ENCODE measurements around the gene ANKRD33B.
A peak's percentile ranks its signal among the peaks of the same experiment; 100 is the strongest.

The ANKRD33B gene

GRCh38 chr5:10700516-10700915, 136.6 kb downstream of the ANKRD33B start:
- no peaks in the 10 kb centered on the region; the same call in 1 of the 2 replicates for H3K36me3 ChIP-seq (replicated peaks)
- H3K4me3 ChIP-seq, result no peak overlapping the region
- no peaks in the 10 kb centered on the region for H3K4me1 ChIP-seq
- in situ Hi-C loops (cut with MboI; ENCODE audit: low sequenced_read_pairs), result no loop called here
- no peak for DNase-seq (ENCODE audit: low spot score in 2 of 2)
- H3K27me3 ChIP-seq (ENCODE audit: low read depth), result no peaks in the 10 kb centered on the region
- H3K9me3 ChIP-seq, result no peaks in the 10 kb centered on the region

GRCh38 chr5:10701567-10702039, 137.7 kb downstream of the ANKRD33B start:
- no peaks in the 10 kb centered on the region for H3K27me3 ChIP-seq (ENCODE audit: low read depth)
- DNase-seq (ENCODE audit: low spot score in 2 of 2), result peak; percentile 4 to 65
- no peak overlapping the region for H3K4me3 ChIP-seq
- in situ Hi-C loops (cut with MboI; ENCODE audit: low sequenced_read_pairs), result no loop called here
- no peaks in the 10 kb centered on the region for H3K4me1 ChIP-seq
- no peaks in the 10 kb centered on the region; the same call in 1 of the 2 replicates for H3K36me3 ChIP-seq (replicated peaks)
- no peaks in the 10 kb centered on the region for H3K9me3 ChIP-seq

- H3K36me3 ChIP-seq (replicated peaks), result no peaks in the 10 kb centered on the region; the same call in 1 of the 2 replicates
- in situ Hi-C loops (cut with MboI; ENCODE audit: low sequenced_read_pairs), result no loop called here
- no peak overlapping the region for H3K4me3 ChIP-seq
- H3K4me1 ChIP-seq, result no peaks in the 10 kb centered on the region
- no peaks in the 10 kb centered on the region for H3K27me3 ChIP-seq (ENCODE audit: low read depth)
- no peak for DNase-seq (ENCODE audit: low spot score in 2 of 2)
- no peaks in the 10 kb centered on the region for H3K9me3 ChIP-seq
Measured at GRCh38 chr5:10702040-10702629, 138.3 kb downstream of the ANKRD33B start.

DNA sequence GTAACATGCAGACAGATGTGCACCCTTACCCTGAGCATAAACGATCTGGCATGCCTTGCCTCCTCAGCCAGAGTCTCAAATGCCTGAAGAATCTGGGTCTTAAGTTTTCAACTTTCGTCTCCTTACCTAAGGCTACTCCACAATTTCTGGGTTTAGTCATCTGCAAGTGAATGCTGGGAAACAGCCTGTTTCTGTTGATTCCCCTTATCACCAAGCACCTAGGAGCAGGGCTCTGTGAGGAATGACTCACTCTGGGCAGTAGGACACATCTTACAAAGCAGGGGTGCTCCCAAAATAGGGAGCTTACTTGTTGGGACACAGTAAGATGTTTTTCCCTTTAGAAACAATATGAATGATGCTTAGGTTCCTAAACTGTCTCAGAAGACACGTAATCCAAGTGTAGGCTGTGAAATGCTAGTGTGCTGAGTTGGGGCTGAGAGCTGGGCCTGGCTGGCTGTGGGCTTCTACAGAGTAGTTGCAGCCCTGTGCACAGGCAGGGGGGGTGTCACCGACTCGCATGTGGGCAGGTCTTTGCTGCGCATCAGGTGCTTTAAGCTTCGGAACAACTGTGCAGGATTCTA, 139.1 kb downstream of the ANKRD33B start:
- Histone ChIP-seq H3K4me3 (no peak overlapping the region), H3K27me3 (ENCODE audit: low read depth) (no peaks in the 10 kb centered on the region), H3K36me3 (replicated peaks) (no peaks in the 10 kb centered on the region; the same call in 1 of the 2 replicates), H3K9me3 (no peaks in the 10 kb centered on the region), H3K4me1 (no peaks in the 10 kb centered on the region)
- in situ Hi-C loops (cut with MboI; ENCODE audit: low sequenced_read_pairs), result no loop called here
- DNase-seq (ENCODE audit: low spot score in 2 of 2), result no peak

DNA sequence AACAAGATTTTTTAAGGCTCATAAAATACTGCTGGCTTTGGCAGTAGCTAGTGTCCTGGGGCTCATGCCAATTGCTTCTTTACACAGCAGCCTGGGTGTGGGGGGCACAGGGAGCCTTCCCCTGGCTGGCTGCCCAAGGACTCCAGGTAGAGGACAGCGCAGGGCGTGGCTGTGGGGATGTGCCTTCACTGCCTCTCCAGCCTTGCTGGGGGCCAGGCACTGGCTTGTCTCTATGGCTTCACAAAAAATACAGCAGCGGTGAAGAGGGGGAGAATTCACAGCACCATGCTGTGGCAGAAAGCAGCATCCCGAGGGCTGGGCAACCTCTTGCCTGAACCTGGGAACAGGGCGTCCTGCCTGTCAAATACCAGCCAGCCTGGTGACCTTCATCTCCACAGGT, 139.8 kb downstream of the ANKRD33B start:
- Histone ChIP-seq H3K4me1 (no peaks in the 10 kb centered on the region), H3K36me3 (replicated peaks) (no peaks in the 10 kb centered on the region; the same call in 1 of the 2 replicates), H3K27me3 (ENCODE audit: low read depth) (no peaks in the 10 kb centered on the region), H3K4me3 (no peak overlapping the region), H3K9me3 (no peaks in the 10 kb centered on the region)
- in situ Hi-C loops (cut with MboI; ENCODE audit: low sequenced_read_pairs), result no loop called here
- DNase-seq (ENCODE audit: low spot score in 2 of 2), result no peak

GRCh38 chr5:10704949-10705621, 141.2 kb downstream of the ANKRD33B start:
- no peak overlapping the region for H3K4me3 ChIP-seq
- H3K4me1 ChIP-seq, result no peaks in the 10 kb centered on the region
- no peaks in the 10 kb centered on the region; the same call in 1 of the 2 replicates for H3K36me3 ChIP-seq (replicated peaks)
- no peaks in the 10 kb centered on the region for H3K27me3 ChIP-seq (ENCODE audit: low read depth)
- no peaks in the 10 kb centered on the region for H3K9me3 ChIP-seq
- DNase-seq (ENCODE audit: low spot score in 2 of 2), result no peak
- in situ Hi-C loops (cut with MboI; ENCODE audit: low sequenced_read_pairs), result no loop called here

DNA sequence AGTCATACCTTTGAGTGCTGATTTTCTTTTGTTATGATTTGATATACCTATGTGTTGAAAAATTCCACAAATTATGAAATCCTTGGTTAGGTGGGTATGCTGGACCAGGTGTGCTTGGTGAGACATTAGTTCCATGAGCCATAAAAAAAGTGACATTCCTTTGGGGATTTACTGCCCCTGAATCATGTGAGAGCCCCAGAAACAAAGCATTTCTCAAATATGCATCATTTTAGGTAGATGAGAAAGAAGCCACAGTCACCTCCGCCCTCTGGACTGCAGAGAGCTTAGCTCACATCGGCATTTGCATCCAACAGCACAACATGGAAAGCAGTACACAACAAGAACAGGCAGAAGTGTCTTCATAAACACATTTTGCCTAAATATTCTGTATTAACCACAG, 141.9 kb downstream of the ANKRD33B start:
- Histone ChIP-seq H3K27me3 (ENCODE audit: low read depth) (no peaks in the 10 kb centered on the region), H3K9me3 (no peaks in the 10 kb centered on the region), H3K4me3 (no peak overlapping the region), H3K36me3 (replicated peaks) (no peaks in the 10 kb centered on the region; the same call in 1 of the 2 replicates), H3K4me1 (no peaks in the 10 kb centered on the region)
- in situ Hi-C loops (cut with MboI; ENCODE audit: low sequenced_read_pairs), result no loop called here
- no peak for DNase-seq (ENCODE audit: low spot score in 2 of 2)

GRCh38 chr5:10706326-10706725, 142.5 kb downstream of the ANKRD33B start:
- in situ Hi-C loops (cut with MboI; ENCODE audit: low sequenced_read_pairs), result no loop called here
- Histone ChIP-seq H3K36me3 (replicated peaks) (no peaks in the 10 kb centered on the region; the same call in 1 of the 2 replicates), H3K9me3 (no peaks in the 10 kb centered on the region), H3K4me3 (no peak overlapping the region), H3K4me1 (no peaks in the 10 kb centered on the region), H3K27me3 (ENCODE audit: low read depth) (no peaks in the 10 kb centered on the region)
- no peak for DNase-seq (ENCODE audit: low spot score in 2 of 2)

Measured in HAP-1 (cell line).